GM12878 (cell line): ENCODE data around the gene WDR74. TPM values are rescaled to one million over a fixed set of nuclear protein-coding genes. Genes with fewer than 3 reads are reported as not detected.

Source experiments
- ATF2 ChIP-seq: IDR thresholded peaks from 2 replicates; pipeline ENCODE4 v1.6.1; 2012; ENCODE audit warnings: low read length, inconsistent platforms
- ATF7 ChIP-seq: fragments of 450-650 bp; IDR thresholded peaks from 2 replicates; pipeline ENCODE4 v1.6.1; 2016; ENCODE audit warnings: low read depth, mild to moderate bottlenecking
- BCLAF1 ChIP-seq: fragments of 450-650 bp; IDR thresholded peaks from 2 replicates; pipeline ENCODE4 v1.6.1; 2017; ENCODE audit warnings: antibody characterized with exemption, mild to moderate bottlenecking, moderate library complexity
- CBX5 ChIP-seq: sonication (generic); IDR thresholded peaks from 2 replicates; pipeline ENCODE4 v1.6.1; 2016; ENCODE audit warnings: low read depth, moderate library complexity, mild to moderate bottlenecking, inconsistent platforms
- CHD1 ChIP-seq: IDR thresholded peaks from 2 replicates; pipeline ENCODE4 v1.6.1; 2012; ENCODE audit warnings: low read depth, low read length, improper control_type of control experiment
- CREM ChIP-seq: IDR thresholded peaks from 2 replicates; pipeline ENCODE4 v1.6.1; 2014; ENCODE audit warnings: antibody characterized with exemption, low read depth
- GATAD2B ChIP-seq: fragments of 450-650 bp; conservative IDR thresholded peaks from 2 replicates; pipeline ENCODE4 v1.6.1; 2017; ENCODE audit warnings: low read depth, mild to moderate bottlenecking, moderate library complexity
- IRF5 ChIP-seq: fragments of 450-650 bp; IDR thresholded peaks from 2 replicates; pipeline ENCODE4 v1.6.1; 2017; ENCODE audit warnings: borderline replicate concordance
- LARP7 ChIP-seq: fragments of 450-650 bp; IDR thresholded peaks from 2 replicates; pipeline ENCODE4 v1.6.1; 2017; ENCODE audit warnings: mild to moderate bottlenecking
- MTA3 ChIP-seq: IDR thresholded peaks from 2 replicates; pipeline ENCODE4 v1.6.1; 2012; ENCODE audit warnings: low read length, inconsistent platforms, borderline replicate concordance
- MYC ChIP-seq: IDR thresholded peaks from 2 replicates; pipeline ENCODE4 v1.6.1; 2011; ENCODE audit warnings: mild to moderate bottlenecking, low read length, moderate library complexity, inconsistent platforms; ENCODE audit not compliant: insufficient read depth, insufficient replicate concordance, insufficient read length, severe bottlenecking
- NR2F1 ChIP-seq: fragments of 450-650 bp; conservative IDR thresholded peaks from 2 replicates; pipeline ENCODE4 v1.6.1; 2017; ENCODE audit warnings: mild to moderate bottlenecking
- PAX5 ChIP-seq: IDR thresholded peaks from 2 replicates; pipeline ENCODE4 v1.6.1; 2011; ENCODE audit warnings: low read depth, low read length, borderline replicate concordance
- SMARCA5 ChIP-seq: fragments of 450-650 bp; IDR thresholded peaks from 2 replicates; pipeline ENCODE4 v1.6.1; 2017; ENCODE audit warnings: mild to moderate bottlenecking
- TBL1XR1 ChIP-seq: IDR thresholded peaks from 2 replicates; pipeline ENCODE4 v1.6.1; 2012; ENCODE audit warnings: low read depth, low read length, improper control_type of control experiment
- ZBTB33 ChIP-seq: fragments of 450-650 bp; IDR thresholded peaks from 2 replicates; pipeline ENCODE4 v1.6.1; 2017; ENCODE audit warnings: mild to moderate bottlenecking
- polyA plus RNA-seq, 11 experiments: library from polyadenylated mRNA; depleted of rRNA in 4 of 11; unstranded in 6 of 11; stranded (reverse) in 5 of 11; fragments of >200 nt; fragmentation: Nextera tagmentation in 4 of 11; fragmentation: Illumina TruSeq in 1 of 11; extraction: Ambion mirVana in 4 of 11; extraction: Trizol in 1 of 11; gene quantifications; 1 replicate in 1 of 11; 2 replicates in 10 of 11; pipeline versions ENCODE4 v1.2.1 to v1.2.3, GENCODE V29; 2011 to 2016; ENCODE audit warnings: inconsistent platforms in 2 of 11, missing spikeins in 2 of 11, low read depth in 1 of 11
- total RNA-seq, 4 experiments: library from RNA; depleted of rRNA in 3 of 4; stranded (reverse); fragments of >200 nt in 3 of 4; fragmentation: Illumina TruSeq in 1 of 4; extraction: Trizol in 1 of 4; gene quantifications; 2 replicates each; pipeline versions ENCODE4 v1.2.1 to v1.2.3, GENCODE V29; 2013 to 2021
- TF ChIP-seq, protein P1 (sequence below): fragments of 450-650 bp; IDR thresholded peaks from 2 replicates; pipeline ENCODE4 v1.6.1; 2016; ENCODE audit warnings: mild to moderate bottlenecking
- TF ChIP-seq, protein P2 (sequence below): fragments of 450-650 bp; conservative IDR thresholded peaks from 2 replicates; pipeline ENCODE4 v1.6.1; 2017; ENCODE audit warnings: mild to moderate bottlenecking, moderate library complexity

The WDR74 gene
- total and polyA plus RNA-seq, 10 of the 15 experiments (the other 5 are each of a cell fraction or from before 2014, with no cell fraction given) = 18.2 to 103 (median 60.7) TPM

GRCh38 chr11:62841361-62842170 is 2.2 kb upstream of the WDR74 start (continued):
- peak; percentile 82 for TF ChIP-seq BCLAF1
- peak; percentile 95 for TF ChIP-seq ZBTB33
- peak; percentile 95 for TF ChIP-seq ATF7
- TF ChIP-seq SMARCA5 = peak; percentile 78
- peak; percentile 51; the same call in 1 of the 2 replicates for TF ChIP-seq IRF5
- TF ChIP-seq CBX5 = peak; percentile 97
- peak; percentile 79; the same call in 1 of the 2 replicates for TF ChIP-seq CHD1
- TF ChIP-seq LARP7 = peak; percentile 97
- TF ChIP-seq, protein P1, sequence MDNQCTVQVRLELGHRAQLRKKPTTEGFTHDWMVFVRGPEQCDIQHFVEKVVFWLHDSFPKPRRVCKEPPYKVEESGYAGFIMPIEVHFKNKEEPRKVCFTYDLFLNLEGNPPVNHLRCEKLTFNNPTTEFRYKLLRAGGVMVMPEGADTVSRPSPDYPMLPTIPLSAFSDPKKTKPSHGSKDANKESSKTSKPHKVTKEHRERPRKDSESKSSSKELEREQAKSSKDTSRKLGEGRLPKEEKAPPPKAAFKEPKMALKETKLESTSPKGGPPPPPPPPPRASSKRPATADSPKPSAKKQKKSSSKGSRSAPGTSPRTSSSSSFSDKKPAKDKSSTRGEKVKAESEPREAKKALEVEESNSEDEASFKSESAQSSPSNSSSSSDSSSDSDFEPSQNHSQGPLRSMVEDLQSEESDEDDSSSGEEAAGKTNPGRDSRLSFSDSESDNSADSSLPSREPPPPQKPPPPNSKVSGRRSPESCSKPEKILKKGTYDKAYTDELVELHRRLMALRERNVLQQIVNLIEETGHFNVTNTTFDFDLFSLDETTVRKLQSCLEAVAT = peak; percentile 99
- no peak; the same call in none of the 2 replicates for TF ChIP-seq GATAD2B
- TF ChIP-seq CREM = peak; percentile 97
- peak; percentile 100 for TF ChIP-seq MTA3
- TF ChIP-seq TBL1XR1 = peak; percentile 8
- no peak for TF ChIP-seq MYC
- TF ChIP-seq PAX5 = peak; percentile 87
- TF ChIP-seq ATF2 = peak; percentile 100
- TF ChIP-seq, protein P2, sequence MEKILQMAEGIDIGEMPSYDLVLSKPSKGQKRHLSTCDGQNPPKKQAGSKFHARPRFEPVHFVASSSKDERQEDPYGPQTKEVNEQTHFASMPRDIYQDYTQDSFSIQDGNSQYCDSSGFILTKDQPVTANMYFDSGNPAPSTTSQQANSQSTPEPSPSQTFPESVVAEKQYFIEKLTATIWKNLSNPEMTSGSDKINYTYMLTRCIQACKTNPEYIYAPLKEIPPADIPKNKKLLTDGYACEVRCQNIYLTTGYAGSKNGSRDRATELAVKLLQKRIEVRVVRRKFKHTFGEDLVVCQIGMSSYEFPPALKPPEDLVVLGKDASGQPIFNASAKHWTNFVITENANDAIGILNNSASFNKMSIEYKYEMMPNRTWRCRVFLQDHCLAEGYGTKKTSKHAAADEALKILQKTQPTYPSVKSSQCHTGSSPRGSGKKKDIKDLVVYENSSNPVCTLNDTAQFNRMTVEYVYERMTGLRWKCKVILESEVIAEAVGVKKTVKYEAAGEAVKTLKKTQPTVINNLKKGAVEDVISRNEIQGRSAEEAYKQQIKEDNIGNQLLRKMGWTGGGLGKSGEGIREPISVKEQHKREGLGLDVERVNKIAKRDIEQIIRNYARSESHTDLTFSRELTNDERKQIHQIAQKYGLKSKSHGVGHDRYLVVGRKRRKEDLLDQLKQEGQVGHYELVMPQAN = peak; percentile 88
- no peak for TF ChIP-seq NR2F1
